Activated T-helper 1 cell treated with Interleukin-2 at 50 U/mL for 16 hours (primary cell): ENCODE data around the gene TSPOAP1.

ENCODE experiments used
- DNase-seq: peaks from one replicate; pipeline ENCODE4 v3.0.0-alpha.2; 2020; ENCODE audit warnings: low read depth

The TSPOAP1 gene

GRCh38 chr17:58276423-58276822 lies 52.2 kb downstream of the TSPOAP1 start:
- DNase-seq, result no peak

GRCh38 chr17:58275417-58275816 lies 53.2 kb downstream of the TSPOAP1 start:
- no peak for DNase-seq

- DNase-seq, result no peak
These were observed 55.0 kb downstream of the TSPOAP1 start for GRCh38 chr17:58273453-58274104.

- DNase-seq, result no peak
These were observed 56.0 kb downstream of the TSPOAP1 start for GRCh38 chr17:58272367-58273280.

GRCh38 chr17:58271216-58271931 lies 57.2 kb downstream of the TSPOAP1 start:
- no peak for DNase-seq

GRCh38 chr17:58270476-58271215 lies 57.9 kb downstream of the TSPOAP1 start:
- DNase-seq, result no peak

- no peak for DNase-seq
These were observed 58.9 kb downstream of the TSPOAP1 start for GRCh38 chr17:58269557-58270291.

- no peak for DNase-seq
These were observed 59.6 kb downstream of the TSPOAP1 start for GRCh38 chr17:58268774-58269556.

- DNase-seq, result no peak
These were observed 60.3 kb downstream of the TSPOAP1 start for GRCh38 chr17:58268326-58268725.

- DNase-seq, result no peak
These were observed 61.0 kb downstream of the TSPOAP1 start for GRCh38 chr17:58267347-58268324.

- DNase-seq, result no peak
These were observed 62.4 kb downstream of the TSPOAP1 start for GRCh38 chr17:58265902-58266875.

- no peak for DNase-seq
These were observed 63.3 kb downstream of the TSPOAP1 start for GRCh38 chr17:58265271-58265670.

- DNase-seq, result no peak
These were observed 64.0 kb downstream of the TSPOAP1 start for GRCh38 chr17:58264407-58265103.

GRCh38 chr17:58263773-58264172 lies 64.8 kb downstream of the TSPOAP1 start:
- no peak for DNase-seq

GRCh38 chr17:58262149-58262548 lies 66.4 kb downstream of the TSPOAP1 start:
- no peak for DNase-seq

- no peak for DNase-seq
These were observed 73.8 kb downstream of the TSPOAP1 start for GRCh38 chr17:58254803-58255202.

- no peak for DNase-seq
These were observed 75.5 kb downstream of the TSPOAP1 start for GRCh38 chr17:58253082-58253481.
